Stimulated activated CD8-positive, alpha-beta memory T cell treated with anti-CD3 and anti-CD28 coated beads, Interleukin-12 subunit alpha, Interleukin-12 subunit beta, amount 100 ng/mL, for 1 hour (primary cell): ENCODE results near the gene CDKN2AIPNL.
"Not testable (repeated sequence)": the region's sequence is repeated elsewhere in the genome, so short reads cannot be mapped to it uniquely, and the experiment has no call there.

Experiments
- DNase-seq: peaks from one replicate; pipeline ENCODE4 v3.0.0-alpha.2; 2020; ENCODE audit warnings: low read depth

The CDKN2AIPNL gene

DNA sequence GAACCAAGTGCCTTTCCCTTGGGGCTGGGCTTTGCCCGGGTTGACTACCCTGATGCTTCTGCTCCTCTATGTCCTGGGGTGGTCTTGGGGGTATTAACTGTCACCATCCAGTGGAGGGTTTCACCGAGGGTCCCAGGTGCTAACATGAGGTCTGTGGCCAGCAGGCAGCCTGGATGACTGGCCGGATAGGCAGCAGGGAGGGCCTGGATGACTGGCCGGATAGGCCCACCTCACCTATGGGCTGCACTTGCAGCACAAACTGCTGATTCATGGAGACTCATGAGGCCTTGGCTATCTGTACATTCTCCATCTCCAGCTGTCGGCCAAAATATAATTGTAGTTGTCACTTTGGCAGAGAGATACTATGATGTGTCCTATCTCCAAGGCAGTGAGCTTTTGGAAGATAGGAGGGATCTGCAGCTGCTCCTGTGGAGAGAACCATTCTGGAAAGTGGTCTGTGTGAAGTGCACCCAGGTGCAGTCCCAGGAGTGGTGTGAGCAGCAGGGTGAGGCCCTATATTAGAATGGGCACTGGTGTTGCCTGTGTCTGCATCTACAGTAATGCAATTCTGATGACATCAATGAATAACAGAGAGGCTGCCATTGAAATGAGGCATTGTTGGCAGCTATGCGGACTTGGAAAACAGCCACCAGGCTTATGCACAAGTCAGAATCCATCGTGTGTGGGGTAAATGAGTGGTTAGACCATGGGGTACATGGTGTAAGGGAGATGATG is 26.3 kb upstream of the CDKN2AIPNL start:
- DNase-seq, result no peak

DNA sequence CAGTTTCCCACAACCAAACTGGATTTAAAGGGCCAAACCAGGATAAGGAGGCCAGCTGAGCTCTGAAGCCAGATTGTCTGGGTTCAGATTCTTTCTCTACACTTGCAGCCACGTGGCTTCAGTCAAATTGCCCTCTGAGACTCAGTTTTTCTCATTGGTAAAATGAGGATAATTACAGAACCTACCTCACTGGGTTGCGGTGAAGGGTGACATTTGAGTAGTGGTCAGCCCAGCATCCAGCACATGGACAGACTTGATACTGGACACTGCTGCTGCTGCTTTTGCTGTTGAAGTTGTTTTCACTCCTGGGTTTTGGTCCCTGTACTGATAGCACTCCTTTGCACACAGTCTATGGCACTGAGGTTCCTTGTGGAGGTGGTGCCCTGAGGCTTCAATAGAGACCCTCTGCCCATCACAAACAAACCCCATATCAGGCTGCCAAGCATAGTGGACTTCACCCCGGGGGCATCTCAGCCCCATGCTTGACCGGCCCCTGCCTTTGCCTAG is 25.7 kb upstream of the CDKN2AIPNL start:
- DNase-seq, result no peak

DNA sequence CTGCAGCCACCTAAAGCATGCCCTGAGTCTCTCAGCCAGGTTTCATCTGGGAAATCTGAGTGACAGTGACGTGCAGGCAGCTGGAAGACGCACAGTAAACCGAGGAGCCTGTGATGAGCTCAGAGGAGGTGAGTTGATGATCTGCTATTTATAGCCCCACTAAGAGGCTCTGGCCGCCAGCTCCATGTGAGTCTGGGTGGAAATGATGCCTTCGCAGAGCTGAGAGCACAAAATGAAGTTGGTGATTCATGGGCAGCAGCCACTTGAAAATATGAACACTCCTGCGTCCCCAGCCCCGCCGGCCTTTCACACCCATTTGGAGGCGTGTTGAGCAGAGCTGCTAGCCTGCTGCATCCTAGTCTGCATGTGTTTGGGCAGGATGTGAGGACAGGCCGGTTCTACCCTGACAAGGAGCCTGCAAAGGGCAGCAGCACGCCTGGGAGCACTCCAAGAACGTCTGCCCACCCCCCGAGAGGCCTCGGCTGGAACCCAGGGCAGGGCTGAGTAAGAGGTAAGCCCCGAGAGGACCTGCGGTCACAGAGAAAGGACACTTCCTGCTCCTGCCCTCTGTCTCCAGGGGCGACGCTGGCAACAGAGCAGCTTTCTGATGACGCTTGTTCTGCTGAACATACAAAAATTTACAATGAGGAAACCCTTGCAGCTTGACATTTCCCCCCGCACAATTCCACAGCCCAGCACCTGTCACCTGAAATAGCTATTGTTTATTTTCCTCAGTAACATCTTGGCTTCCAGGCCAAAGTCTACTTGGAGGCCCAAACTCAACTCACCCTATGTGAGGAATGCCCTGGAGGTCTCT is 25.1 kb upstream of the CDKN2AIPNL start:
- DNase-seq, result peak; percentile 10

DNA sequence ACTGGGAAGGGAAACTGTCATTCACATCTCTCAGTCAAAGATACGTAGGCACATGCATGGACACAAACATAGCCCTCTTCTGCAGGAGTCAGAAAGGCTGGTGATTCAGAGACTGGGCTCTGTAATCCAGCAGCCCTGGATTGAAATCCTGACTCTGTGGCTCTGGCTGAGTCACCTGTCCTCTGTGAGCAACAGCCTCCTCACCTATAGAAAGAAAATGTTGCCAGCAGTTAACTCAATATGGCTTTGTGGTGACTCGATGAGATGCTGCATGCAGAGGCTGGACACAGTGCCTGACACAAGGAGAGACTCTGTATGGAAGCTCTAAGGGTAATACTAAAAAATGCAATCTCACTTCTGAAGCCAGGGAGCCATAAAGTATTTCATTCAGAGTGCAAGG is 23.9 kb upstream of the CDKN2AIPNL start:
- DNase-seq, result no peak

DNA sequence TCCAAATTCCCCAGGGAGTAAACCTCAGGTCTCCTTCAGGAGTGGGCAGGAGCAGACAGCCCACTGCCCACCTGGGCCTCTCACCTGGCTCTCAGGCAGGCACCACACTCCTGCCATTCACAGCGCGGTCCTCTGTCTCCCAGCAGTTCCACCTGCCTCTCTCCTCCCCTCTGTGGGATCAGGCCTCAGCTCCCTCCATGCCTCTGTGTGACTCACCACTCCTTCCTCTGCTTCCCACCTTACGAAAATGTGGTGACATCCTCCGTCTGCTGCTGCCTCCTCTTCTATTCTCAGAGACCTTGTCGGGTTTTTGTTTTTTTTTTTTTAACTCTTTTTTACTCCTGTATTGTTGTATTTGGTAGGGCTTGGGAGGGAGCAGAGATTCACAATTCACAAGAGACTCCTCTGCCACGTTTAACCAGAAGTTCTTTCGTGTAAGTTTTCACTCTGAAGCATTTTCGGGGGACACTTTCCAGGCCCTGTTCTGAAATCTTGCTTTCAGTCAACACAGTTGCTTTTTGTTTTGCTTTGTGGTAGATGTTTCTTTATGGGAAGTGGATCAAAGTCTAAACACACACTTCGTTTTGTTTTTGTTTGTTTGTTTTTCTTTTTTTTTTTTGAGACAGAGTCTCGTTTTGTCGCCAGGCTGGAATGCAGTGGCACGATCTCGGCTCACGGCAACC is 21.1 kb upstream of the CDKN2AIPNL start:
- no peak for DNase-seq

DNA sequence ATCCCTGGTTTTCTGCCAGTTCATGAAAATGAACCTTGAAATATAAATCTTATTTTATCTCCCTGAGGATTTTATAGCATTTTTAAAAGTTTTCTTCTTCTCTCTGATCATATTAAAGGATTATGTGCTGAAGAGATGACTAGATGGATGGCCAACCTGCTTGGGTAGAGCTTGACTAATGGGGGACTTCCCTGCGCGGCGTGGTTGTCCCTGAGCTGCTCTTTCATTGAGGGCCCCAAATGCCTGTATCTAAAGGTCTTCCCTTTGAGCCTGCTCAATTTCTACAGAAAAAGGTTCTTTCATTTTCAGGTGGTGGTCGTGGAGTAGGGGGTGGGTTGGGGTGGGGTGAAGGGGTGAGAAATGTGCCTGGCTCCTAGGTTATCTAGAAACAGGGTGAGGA is 20.5 kb upstream of the CDKN2AIPNL start:
- DNase-seq, result no peak

DNA sequence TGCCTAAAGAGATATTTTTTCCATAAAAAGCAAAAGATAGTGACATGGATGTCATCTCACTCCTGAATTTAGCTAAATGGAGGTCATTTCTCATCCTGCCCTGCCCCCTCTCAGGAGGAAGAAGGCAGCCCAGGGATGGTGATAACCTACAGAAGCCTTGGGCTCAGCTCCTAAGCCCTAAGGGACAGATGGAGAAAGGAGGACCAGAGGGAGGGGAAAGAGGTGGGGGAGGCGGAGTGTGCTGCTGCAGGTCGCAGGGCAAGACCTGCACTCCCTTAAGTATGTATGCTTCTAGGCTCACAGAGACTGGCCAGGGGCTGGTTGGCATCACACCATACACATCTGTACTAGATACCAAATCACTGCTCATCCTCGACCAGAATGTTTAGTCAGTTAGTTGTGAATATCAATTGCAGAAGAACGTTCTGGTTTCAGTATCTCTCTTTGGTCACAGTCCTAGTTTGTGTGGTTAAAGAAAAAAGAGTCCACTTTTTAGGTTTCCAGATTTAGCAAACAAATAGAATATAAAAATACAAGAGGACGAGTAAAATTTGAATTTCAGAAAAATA is 18.4 kb upstream of the CDKN2AIPNL start:
- DNase-seq, result no peak

DNA sequence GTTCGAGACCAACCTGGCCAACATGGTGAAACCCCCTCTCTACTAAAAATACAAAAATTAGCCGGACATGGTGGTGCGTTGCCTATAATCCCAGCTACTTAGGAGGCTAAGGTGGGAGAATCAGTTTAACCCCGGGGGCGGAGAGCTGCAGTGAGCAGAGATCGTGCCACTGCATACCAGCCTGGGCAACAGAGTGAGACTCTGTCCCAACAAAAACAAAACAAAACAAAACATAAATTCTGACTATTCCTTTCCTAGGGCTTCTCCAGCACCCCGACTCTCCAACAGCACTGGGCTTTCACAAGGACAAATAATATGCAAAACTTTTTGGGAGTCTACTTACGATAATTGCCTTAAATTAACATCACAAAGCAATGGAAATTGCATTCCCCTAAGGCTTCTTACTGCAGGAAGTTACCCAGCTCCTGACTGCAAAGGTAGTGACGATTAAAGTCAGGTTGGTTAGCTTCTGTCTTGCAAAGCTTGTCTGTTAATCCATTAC is 15.9 kb upstream of the CDKN2AIPNL start:
- DNase-seq, result no peak

DNA sequence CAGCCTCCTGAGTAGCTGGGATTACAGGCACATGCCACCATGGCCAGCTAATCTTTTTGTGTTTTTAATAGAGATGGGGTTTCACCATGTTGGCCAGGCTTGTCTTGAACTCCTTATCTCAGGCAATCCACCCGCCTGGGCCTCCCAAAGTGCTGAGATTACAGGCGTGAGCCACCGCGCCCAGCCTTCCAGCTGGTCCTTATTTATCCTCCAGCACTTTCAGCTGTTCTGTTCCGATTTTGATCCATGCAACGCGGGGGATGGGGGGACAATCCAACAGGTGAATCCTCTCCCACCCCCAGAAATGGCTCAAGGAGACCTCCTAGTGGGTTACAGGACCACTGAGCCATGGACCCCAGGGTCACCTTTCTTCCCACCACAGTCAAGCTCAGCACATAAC is 14.7 kb upstream of the CDKN2AIPNL start:
- no peak for DNase-seq

DNA sequence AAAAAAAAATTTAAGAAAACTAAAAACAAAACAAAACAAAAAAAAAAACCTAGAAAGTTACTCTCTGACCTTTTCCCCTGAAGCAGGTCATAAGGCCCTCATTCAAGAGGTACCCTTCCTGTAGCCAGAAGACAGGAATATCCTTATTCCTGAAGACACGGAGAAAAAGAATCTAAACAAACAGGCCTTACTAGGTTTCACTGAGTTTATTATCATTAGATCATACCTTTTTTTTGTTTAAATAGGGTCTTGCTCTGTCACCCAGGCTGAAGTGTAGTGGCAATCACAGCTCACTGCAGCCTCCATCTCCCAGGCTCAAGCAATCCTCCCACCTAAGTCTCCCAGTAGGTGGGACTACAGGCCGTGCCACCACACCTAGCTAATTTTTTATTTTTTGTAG is 11.7 kb upstream of the CDKN2AIPNL start:
- DNase-seq, result no peak

DNA sequence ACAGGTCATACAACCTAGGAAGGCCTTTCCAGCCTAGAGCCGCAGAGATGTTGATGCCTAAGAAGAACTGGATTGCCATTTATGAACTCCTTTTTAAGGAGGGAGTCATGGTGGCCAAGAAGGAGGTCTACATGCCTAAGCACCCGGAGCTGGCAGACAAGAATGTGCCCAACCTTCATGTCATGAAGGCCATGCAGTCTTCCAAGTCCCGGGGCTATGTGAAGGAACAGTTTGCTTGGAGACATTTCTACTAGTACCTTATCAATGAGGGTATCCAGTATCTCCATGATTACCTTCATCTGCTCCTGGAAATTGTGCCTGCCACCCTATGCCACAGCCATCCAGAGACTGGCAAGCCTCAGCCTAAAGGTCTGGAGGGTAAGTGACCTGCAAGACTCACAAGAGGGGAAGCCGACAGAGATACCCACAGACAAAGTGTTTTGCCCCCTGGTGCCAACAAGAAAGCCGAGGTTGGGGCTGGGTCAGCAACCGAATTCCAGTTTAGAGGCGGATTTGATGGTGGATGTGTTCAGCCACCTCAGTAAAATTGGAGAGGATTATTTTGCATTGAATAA is 11.2 kb upstream of the CDKN2AIPNL start:
- DNase-seq, result no peak

DNA sequence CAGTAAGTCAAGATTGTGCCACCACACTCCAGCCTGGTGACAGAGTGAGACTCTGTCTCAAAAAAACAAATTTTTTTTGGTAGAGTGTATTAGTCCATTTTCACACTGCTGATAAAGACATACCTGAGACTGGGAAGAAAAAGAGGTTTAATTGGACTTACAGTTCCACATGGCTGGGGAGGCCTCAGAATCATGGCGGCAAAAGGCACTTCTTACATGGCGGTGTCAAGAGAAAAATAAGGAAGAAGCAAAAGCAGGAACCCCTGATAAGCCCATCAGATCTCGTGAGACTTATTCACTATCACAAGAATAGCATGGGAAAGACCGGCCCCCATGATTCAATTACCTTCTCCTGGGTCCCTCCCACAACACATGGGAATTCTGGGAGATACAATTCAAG is 9.4 kb upstream of the CDKN2AIPNL start:
- DNase-seq, result not testable (repeated sequence)

DNA sequence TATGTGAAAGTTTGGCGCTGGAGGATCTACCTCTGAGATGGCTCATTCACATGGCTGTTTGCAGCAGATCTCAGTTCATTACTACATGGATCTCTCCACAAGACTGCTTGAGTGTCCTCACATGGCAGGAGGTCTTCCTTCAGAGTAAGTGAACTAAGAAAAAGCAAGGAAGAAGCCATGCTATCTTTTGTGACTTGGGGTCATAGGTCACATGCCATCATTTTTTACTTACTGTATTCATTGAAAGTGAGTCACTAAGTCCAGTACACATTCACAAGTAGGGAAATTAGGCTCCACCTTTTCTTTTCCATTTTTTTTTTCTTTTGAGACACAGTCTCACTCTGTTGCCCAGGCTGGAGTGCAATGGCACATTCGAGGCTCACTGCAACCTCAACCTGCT is 8.7 kb upstream of the CDKN2AIPNL start:
- DNase-seq, result no peak

DNA sequence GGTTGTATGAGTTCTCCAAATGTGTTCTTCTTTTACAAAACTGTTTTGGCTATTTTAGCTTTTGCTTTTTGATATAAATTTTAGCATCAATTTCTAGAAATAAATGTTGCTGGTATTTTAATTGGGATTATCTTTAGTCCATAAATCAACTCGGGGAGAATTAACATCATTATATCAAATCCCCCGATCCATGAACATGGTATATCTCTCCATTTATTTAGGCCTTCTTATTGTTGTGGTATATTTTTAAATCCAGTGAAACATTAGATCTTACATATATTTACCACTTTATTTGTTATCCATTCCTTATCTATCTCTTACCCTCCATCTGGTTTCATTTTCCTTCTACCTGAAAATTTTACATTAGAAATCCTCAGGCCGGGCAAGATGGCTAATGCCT is 7.3 kb upstream of the CDKN2AIPNL start:
- DNase-seq, result no peak

DNA sequence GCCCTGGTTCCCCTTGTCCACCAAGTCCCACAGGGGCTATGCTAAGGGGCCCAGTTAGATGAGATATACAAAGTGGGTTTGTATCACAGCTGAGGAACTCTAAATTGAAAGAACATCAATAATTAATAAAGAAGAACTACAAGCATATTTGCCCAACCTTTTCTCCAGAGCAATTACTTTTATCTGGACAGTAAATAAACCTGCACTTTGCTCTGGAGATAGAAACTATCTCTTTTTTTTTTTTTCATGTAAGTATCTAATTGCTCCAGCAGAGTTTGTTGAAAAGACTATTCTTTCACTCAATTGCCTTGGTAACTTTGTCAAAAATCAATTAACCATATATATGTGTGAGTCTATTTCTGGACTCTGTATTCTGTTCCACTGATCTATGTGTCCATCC is 6.0 kb upstream of the CDKN2AIPNL start:
- DNase-seq, result no peak

DNA sequence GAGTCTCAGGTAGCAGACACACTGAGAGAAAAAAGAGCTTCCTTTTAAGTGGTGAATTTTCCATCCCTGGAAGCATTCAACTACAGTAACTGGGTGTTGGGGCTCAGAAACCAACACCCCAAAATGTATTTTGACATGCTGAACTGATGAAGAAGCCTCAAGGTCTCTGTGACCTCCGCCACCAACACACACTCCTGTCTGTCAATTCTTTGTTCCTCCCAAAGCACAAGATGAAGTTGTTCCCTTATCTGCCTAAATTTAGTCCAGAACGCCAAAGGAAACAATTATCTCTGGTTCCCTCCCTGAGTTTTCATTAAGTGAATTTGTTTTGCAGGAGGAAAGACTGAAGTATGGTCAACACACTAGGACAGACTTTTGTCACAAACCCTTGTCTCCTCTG is 1.4 kb upstream of the CDKN2AIPNL start:
- no peak for DNase-seq

DNA sequence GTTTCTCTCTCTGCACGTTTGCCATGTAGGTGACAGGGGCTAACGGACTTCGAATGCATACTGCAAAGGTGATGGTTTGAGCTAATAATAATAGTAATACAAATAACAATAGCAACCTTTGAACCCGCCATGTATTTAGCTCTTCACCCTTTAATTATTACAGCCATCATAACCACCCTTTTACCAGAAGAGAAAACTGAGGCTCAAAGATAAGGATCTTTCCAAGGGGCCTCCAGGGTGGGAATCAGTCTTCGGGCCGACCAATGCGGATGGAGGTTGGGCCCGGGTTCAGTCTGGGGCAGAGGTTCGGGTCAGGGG is 494 bp downstream of the CDKN2AIPNL start:
- DNase-seq, result no peak

DNA sequence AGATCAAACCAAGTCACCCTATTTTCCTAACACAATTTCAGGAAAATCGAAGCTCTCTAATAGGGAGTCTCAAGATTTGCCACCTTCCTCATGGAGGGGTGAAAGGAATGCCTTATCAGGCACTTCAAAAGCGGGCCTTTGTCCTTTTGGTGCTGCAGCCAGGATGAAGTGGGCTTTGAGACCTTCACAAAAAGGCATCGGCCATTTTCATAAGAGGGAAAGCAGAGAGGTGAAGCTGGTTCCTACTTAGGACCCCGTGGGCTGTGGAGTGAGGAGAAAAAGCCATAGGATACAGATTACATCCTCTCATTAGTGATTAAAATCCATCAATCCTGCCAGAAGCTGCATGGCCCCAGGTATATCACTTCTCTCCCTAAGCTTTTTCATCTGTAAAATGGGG is 859 bp downstream of the CDKN2AIPNL start:
- DNase-seq, result no peak

DNA sequence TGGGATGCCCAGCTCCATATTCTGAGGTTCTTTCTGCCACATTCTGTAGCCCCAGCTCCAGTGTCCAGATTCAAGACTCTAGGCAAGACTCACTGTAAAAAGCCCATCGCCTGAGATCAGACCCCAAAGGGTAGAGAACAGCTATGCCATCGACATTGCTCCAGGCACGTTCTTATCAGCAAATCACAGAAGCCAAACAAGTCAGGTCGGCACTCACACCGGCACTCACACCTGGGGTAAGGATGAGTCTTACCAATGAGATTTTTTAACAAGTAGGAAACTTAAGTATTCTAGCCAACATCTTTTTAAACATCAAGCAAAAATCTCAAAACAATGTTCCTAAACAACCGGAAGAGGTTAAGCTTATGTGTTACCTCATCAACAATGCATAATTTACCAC is 2.4 kb downstream of the CDKN2AIPNL start:
- DNase-seq, result no peak

DNA sequence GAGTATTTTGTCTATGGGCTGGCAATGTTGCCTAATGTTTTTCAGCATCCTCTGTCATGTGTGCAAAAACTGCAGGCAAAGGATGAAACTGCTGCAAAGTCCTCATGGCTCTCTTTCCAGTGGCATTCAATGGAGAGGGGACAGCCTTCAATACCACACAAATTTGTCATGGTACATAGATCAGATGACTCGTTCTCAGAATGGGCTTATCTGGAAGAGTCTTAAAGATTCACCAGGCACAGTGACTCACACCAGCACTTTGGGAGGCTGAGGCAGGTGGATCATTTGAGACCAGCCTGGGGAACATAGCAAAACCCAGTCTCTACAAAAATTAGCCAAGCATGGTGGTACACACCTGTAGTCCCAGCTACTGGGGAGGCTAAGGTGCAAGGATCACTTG is 5.3 kb downstream of the CDKN2AIPNL start:
- no peak for DNase-seq

DNA sequence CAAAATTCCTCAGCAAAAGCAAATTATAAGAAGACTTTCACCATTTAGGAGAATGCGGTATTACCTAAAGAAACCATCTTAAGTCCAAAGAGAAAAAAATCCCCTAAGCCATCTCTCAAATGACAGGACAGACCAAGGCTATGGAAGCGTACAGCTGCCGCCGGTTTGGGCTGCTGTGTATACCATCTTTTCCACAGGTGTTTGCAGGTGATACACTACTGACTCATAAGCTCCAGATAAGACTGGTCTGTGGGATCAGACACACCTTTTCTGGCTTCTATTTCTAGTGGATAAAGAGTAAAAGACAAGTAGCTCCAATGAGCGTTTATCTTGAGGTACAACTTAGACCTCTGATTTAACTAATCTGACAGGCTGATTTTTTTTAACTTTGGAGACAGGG is 7.7 kb downstream of the CDKN2AIPNL start:
- no peak for DNase-seq

DNA sequence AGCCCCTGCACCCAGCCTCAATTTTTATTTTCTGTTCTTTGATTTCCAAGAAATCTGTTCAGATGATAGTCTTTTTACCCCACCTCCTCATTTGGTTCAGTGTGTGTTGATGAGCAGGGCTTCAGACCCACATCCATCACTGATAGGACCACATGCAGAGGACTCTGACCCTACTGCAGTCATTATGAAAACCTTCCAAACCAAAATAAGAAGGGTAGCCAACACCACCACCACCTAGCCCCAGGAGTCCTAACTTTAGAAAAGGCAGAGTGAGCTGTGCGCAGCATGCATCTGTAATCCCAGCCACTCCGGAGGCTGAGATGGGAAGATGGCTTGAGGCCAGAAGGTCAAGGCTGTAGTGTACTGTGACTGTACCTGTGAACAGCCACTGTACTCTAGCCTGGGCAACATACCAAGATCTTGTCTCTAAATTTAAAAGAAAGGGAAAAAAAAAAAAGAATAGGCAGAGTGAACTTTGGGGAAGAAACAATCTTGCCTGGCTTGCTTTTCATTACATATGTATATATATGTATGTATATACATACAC is 13.0 kb downstream of the CDKN2AIPNL start:
- DNase-seq, result no peak
